ELF-1 (cell line): ENCODE measurements around the gene NR3C2.

Experiments
- DNase-seq: peaks from one replicate; pipeline ENCODE4 v3.0.0-alpha.2; 2016; ENCODE audit warnings: low read depth, low spot score

NR3C2 gene

DNA sequence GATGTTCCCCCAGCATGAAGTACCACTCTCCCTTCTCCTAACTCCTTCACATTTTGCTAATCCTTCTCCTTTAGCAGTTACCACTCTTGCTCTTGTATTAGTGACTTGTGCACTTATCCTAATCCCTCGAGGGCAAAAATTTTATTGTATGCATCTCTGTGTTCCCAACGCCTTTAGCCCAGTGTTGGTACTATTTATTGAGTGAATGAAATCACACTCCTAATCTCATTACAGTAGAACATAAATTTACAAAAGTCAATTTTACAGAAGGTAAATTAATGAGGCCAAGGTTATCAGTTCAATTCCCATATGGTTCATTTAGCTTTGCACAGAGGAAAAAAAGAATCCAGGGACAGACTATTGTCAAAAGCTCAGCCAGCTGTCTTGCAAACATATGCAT, 178.4 kb downstream of the NR3C2 start:
- DNase-seq: no peak

DNA sequence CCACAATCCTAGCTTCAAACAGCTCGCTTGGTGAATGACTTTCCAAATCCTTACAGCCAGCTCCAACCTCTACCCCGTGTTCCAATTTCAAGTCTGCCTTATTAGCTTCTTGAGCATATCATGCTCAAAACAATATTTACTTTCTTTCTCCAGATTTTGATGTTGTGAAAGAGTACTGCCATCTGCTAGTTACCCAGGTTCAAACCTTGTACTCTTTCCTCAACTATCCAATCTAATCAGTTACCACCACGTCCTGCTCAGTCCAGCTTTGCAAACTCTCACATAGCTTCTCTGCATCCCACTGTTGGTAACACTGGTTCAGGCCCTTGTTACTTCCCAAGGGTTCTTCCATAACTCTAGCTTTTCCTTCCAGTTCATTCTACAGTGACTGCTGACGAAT, 179.1 kb downstream of the NR3C2 start:
- DNase-seq: no peak

DNA sequence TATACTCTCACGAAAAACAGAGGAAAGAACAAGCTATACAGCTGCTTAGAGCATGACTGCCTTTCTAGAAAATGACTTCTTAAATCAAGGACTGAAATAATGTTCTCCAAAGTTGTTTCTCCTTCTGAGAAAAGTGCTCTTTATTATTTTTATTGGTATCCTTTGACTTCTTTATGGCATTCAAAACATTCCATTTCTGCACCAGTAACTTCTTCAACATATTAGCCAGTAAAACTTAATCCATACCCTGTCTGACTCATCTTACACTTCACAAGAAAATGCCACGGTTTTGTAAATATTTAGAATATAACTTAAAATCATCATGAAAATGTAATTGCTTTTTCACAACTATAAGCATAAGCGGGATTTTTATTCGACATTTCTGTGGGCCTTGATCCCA, 180.4 kb downstream of the NR3C2 start:
- DNase-seq: no peak

DNA sequence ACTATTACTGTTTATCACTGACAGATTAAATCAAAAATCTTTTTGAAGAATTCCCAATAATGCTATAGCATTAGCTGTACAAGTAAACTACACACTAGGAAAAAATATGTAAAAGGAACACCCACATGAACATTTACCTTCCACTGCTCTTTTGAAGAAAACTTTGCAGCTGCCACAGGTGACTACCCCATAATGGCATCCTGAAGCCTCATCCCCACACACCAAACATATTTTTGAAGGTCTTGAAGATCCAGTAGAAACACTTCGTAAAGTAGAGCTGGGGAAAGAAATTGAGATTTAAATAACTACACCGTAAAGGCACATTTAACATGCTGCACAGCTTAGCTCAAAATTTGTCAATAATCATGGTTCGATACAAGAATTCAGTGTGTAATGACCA, 182.4 kb downstream of the NR3C2 start:
- DNase-seq: no peak

DNA sequence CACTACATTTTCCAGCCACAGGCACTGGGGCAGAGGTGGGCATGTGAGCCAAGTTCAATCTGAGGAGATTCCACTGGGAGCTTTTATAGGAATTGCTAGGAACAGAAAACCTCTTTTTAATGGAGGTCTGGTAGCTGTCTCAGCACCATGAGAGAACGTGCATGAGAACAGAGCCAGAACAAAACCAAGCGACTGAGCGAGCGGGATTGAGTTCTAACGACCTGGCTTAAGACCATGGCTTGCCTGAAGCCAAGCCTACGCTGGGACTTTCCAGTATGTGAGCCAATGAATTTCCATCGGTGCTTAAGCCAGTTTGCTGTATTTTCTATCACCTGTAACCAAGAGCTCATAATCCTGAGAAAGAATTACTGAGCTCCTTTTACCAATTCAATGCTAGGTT, 183.7 kb downstream of the NR3C2 start:
- no peak for DNase-seq

DNA sequence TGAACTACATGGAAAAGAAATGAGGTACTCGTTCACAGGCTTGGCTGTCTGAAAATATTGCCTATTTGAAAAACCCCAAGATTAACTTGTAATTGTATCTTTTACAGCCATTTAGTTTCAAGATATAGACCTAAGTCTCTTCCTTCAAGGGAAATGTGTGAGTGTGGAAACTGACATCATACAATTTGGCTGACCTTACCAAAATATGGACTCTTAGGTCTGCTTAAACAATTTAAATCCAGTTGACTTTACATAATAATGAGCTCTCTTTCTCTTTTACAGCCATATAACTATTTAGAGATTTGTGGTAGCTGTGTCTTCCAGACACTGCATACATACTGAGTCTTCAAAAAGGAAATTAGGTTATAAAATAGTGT, 186.9 kb downstream of the NR3C2 start:
- no peak for DNase-seq

DNA sequence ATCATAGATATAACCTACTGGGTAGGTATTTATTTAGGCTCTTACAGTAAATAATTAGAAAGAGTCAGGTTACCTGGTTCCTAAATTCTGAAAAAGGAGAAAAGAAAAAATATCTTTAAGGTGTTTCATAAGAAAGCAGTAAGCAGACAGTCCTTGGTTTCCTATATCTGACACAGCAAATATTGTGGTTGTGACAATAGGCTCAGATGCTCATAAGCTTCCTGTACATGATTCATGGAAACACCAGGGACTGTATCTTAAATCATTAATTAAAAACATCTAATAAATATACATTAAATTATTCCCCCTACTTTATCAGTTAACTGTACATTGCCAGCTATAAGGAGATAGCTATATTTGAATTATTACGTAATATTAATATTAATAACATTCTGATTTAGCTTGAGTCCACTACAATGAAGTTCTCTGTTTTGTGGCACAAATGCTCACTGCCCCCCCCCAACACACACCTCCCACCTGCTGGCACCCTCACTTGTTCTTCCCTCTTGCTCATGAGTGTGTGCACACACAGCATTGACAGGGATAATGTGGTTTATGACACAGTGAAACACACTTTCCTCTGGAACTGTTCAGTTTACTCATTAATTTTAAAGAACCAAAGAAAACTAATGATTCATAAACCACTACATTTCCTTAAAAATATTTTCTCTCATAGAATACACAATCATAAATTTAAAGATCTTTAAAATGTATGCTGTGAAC, 187.4 kb downstream of the NR3C2 start:
- no peak for DNase-seq

DNA sequence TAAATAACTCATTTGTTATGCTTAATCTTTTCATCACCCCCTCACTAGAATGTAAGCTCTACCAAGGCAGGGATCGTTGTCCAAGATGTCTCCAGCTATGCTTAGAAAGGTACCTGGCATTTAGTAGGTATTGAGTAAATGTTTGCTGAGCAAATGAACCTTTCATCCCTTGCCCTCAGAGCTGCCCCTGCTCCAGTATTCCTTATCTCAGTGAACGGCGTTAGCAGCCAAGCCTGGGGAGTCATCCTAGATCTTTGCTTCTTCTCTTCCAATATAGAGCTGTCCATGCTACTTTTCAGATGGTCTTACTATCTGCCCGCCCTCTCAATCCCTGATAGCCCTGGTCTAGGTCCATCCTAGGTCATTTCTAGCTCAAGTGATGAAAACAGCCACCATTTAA, 188.4 kb downstream of the NR3C2 start:
- DNase-seq: no peak

DNA sequence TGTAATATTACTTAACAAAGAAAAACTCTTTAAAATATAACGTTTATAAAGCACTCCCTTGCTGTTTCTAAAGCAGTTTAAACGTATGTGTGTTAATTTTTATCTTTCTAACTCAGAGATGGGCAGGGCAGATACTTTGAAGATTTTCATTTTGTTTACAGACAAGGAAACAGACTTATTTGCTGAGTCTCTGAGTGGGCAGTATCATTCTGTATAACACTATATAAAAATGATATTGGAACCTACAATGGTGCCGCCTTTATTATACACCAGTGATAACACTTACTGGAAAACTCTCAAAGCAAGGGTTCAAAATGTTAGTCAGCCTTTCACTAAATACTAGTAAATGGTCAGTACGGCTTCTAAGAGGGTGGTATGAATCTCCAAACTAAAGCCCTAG, 193.4 kb downstream of the NR3C2 start:
- no peak for DNase-seq

DNA sequence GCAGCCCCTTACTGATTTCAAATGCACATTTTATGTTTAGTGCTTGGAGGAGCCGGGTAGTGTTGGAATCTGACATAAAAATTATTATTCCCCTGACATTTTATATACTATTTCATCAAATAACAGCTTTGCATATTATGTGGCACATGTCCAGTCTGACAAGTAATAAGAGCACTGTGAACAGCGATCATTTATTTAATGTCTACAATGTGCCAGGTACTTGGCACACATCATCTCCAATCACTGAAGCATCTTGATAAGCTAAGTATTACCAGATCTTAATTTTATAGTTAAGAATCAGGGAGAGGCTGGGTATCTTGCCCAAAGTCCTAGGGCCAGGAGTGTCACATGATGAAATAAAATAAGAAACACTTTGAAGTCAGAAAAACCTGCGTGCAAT, 197.2 kb downstream of the NR3C2 start:
- DNase-seq: no peak

DNA sequence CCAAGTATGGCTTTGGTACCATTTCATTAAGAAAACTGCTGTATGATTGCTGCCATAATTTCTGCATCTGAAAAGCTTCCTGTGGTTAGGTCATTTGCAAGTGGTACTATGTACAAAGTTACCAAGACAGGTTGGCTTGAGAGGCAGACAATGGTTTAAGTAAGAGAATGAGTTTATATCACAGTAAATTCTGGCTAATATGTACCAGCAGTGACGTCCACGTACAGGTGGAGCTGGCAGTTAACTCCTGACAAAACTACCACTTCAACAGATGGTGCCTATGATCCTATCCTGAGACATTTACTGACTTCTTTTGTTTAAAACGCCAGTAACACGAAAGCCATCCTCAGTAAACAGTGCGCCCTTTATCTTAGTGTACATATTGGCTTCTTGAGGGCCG, 198.4 kb downstream of the NR3C2 start:
- no peak for DNase-seq

DNA sequence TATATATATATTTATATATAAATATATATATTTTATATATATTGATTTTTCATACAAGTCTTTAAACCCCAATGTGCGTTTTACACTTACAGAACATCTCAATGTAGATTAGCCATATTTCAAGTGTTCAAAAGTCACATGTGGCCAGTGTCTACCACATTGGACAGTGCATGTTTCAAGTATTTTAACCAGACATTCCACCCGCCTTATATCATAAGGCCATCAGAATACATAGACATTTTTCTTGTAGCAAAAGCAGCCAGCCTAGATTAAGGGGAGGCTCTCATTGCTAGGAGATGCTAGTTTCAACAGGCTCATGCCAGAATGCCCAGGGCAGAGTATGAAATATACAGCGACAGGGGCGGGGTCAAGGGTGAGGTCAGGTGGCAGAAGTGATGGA, 202.0 kb downstream of the NR3C2 start:
- no peak for DNase-seq

DNA sequence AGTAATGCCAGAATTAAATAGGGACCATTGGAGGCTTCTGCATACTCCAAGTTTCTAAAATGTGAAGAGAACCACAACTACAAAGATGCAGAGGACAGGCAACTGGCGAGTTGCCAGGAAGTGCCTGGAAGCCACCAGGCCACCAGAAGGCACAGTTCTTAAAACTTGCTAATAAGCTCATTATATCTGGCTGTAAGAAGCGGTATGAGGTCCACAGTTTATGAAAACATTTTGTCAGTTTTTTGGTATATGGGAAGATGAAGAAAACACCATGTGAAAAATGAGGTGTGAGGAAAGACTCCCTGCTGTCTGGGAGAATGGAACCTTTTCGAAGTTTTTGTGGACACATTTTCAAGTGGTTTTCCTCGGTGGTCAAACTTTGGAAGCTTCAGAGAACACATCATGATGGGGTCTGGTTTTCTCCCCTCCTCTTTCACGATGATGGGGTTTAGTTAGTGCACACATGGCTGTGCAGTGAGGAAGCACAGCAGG, 202.7 kb downstream of the NR3C2 start:
- DNase-seq: no peak

DNA sequence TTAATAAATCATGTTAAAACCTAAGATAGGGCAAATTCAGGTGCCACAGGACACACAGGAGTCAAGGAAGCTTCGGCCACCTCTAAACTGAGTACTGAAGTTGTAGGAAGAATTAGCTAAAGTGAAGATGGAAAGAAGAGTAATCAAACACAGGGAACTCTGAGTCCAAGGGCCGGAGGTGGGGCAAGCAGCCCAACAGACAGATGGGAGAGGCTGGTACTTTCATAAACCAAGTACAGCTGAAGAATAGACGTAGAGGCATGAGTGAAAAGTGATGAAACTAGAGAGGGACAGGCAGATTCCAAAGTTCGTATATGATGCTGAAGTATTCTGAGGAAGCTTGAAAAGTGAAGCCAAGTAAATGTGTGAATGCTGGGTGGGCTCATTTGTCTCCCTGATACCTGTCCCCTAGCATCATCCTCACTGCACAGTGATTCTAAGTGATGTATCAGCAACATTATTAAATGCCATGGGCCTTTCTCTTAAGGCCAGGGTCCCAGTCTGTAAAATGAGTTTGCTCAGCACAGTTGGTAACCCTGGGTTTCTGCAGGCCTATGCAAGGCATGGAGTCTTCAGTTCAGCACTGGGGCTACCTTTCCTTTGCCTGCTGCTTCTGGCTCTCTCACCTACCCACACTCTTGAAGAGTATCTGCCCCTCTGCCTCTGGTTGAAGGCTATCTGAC, 203.3 kb downstream of the NR3C2 start:
- no peak for DNase-seq

DNA sequence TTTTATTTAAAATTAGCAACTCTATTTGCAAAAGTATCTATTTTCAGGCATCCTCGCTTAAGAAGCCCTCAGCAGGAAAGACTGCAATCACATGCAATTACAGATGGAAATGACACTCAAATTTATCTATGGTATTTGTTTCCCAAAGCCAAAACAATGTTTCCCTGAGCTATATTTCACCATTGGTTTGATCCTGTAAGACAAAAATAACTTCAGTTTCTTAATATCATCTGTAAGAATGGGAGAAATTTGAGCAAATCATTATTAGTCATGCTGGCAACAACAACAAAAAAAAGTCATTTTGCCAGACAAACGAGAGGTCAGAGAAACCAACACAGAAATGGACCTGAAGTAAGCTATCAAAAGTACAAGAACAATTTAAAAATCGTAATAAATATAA, 204.1 kb downstream of the NR3C2 start:
- no peak for DNase-seq

DNA sequence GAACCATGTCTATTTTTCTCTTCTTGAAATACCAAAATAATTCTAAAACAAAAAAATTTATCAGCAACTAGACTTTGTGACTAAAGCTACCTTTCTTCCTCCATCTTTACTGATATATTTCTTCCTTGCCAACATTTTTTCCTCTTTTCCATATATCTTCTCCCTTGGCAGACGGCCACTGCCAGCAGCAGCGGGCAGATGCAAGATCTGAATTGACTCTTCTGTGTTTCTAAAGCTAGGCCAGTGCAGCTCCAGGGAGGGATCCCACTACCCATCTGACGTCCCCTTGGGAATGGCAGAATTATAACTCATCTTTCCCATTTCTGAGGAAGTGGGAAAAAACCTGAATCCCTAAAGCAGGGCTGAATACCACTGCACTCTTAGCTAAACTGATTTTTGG, 206.4 kb downstream of the NR3C2 start:
- DNase-seq: no peak

DNA sequence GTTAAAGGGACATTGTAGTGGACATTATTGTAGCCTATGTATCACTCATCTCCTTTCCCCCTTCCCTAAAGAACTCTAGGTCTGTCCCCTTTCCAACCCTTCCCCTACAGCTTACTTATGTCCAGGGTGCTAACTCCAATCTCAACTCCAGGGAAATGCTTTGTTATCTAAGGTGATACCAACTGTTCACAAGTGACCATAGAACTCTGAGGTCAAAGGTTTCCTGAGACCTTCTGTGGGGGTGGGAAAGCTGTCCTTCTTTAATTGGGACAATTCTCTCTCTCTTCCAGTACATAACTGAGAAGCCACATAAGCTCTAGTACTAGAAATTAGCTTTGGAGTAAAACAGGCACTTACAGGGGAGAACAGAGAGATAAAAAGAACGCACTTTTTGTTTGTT, 212.4 kb downstream of the NR3C2 start:
- DNase-seq: no peak

DNA sequence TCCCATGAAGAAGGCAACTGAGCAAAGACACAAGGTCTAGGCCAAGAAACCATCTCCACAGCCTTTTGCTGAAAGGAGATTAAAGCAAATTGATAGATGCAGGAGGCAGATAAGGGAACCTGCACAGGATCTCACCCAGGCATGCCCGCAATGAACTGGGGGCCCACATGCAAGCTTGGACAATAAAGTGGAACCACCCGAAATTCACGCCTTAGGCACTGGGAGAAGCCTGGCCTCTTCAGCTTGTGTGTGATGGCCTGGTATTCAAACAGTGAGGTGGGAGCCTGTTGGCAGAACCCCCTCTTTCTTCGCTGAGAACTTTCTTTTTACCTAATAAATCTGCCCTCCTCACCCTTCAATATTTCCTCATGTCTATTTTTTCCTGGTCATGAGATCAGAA, 213.2 kb downstream of the NR3C2 start:
- no peak for DNase-seq

DNA sequence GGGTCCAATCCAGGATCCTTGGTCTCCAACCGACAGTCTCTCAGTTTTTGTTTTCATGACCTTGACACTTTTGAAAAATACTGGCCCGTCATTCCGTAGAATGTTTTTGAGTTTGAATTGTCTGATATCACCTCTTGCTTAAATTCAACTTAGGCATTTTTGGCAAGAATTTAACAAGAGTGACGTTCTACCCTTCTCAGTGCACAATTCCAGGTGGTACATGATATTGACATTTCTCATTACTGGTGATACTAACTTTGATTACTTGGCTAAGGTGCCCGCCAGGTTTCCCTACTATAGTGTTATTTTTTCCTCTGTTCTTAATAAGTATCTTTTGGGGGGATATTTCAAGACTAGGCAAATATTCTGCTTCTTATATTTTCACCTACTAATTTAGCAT, 215.1 kb downstream of the NR3C2 start:
- no peak for DNase-seq

DNA sequence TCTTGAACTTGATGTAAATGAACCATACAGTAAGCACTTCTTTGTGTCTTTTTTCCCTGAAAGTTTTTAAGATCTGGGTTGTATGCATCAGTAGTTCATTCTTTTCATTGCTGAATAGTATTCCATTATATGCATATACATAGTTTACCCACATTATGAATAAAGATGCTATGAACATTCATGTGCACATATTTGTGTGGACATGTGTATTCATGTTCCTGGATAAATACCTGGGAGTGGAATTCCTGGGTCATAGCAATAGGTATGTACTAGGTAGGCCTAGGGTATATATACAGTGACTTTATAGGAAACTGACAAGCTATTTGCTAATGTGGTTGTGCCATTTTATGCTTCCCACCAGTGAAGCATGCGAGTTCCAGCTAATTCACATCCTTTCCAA, 215.9 kb downstream of the NR3C2 start:
- no peak for DNase-seq

DNA sequence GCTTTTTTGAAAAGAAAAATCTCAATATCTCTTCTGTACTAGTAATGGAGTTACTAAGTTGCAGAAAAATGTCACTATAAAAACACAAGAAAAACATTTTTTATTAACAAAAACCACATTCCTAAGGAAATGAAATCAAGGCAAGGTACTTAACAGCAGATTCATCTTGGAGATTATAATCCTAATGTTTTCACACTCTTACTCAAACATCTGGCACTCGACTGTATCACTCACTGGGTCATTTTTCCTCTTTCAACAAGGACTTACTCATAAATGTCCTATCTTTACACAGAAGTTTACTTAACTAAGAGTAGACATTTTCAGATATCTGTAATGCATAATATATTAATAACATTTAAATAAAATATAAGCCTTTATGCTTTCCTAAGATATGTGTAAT, 216.6 kb downstream of the NR3C2 start:
- no peak for DNase-seq

DNA sequence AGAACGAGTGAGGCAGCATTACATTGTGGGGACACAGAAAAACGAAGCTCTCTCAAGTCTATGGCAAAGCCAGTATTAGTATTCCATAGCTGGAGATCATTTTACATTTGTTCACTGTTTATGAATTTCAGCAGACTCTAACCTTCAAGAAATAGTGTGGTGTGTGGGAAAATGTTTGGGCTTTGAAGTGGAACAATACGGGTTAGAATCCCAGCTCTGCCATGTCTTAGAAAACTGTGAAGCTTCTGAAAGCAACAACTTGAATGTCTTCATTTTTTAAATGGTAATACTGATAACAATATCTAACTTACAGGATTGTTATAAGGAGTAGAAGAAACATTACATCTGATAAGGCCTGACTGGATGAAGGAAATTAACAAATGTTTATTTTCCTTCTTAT, 217.7 kb downstream of the NR3C2 start:
- no peak for DNase-seq

DNA sequence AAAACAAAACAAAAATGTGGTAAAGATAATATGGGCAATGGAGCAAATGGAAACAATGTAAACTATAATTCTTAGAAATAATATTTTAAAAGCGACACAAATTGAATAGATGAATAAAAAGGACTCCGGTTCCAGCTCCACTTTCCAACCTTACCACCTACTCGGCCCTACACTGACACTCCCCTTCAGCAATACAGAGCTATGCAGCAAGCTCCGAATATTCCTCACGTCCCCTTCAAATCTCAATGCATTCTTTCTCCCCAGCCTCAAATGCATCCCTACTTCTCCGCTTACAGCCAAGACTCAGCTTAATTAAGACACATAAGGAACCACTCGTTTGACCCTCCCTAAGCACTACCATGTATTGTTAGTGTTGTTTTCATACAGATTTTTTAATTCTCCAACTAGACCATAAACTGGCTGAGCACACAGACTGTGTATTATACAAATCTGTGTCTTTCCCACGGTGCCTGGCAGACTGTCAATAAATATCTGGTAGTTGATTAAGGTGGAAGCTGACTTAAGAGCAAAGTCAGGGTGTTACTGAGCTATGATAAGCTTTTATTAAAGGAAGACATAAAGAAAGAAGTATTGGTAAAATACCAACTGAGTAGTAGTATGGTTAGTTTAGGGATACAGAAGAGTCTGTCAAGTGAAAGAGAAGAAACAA, 219.1 kb downstream of the NR3C2 start:
- no peak for DNase-seq
